Astrocyte (in vitro differentiated cells and primary cell): Measurements from ENCODE around the gene ICE1.

Experiments
- CTCF ChIP-seq: IDR thresholded peaks from 2 replicates; pipeline ENCODE4 v1.5.1; 2011; ENCODE audit warnings: low read depth, mild to moderate bottlenecking, inconsistent platforms, low read length, moderate library complexity; ENCODE audit not compliant: insufficient read depth
- EZH2 ChIP-seq: IDR thresholded peaks from 2 replicates; pipeline ENCODE4 v1.6.1; 2012; ENCODE audit warnings: mild to moderate bottlenecking, low read length, inconsistent platforms; ENCODE audit not compliant: insufficient read depth

GRCh38 chr5:5533927-5534326, 111.5 kb downstream of the ICE1 start:
- no peak for TF ChIP-seq EZH2
- TF ChIP-seq CTCF: no peak
